Trophoblast cell (in vitro differentiated cells and primary cell): ENCODE measurements around the gene UBAC2.

ENCODE experiments used
- DNase-seq, 2 donors: peaks; one replicate each; pipeline ENCODE4 v3.0.0-alpha.2; 2016
- H2AFZ ChIP-seq: 2 replicates; pipeline ENCODE4 v1.6.1; 2013; ENCODE audit warnings: low read length, moderate library complexity, mild to moderate bottlenecking; ENCODE audit not compliant: insufficient read depth, poor library complexity
- H2AK5ac ChIP-seq: 2 replicates; pipeline ENCODE4 v1.6.1; 2013; ENCODE audit warnings: mild to moderate bottlenecking, low read length
- H2BK120ac ChIP-seq: 2 replicates; pipeline ENCODE4 v1.6.1; 2013; ENCODE audit warnings: low read length, mild to moderate bottlenecking, moderate library complexity; ENCODE audit not compliant: insufficient read depth, poor library complexity
- H2BK12ac ChIP-seq: 2 replicates; pipeline ENCODE4 v1.6.1; 2013; ENCODE audit warnings: mild to moderate bottlenecking, low read length, moderate library complexity
- H2BK5ac ChIP-seq: 2 replicates; pipeline ENCODE4 v1.6.1; 2013; ENCODE audit warnings: low read length, low read depth, moderate library complexity, mild to moderate bottlenecking; ENCODE audit not compliant: poor library complexity
- H3K14ac ChIP-seq: 2 replicates; pipeline ENCODE4 v1.6.1; 2013; ENCODE audit warnings: mild to moderate bottlenecking, low read length
- H3K18ac ChIP-seq: 2 replicates; pipeline ENCODE4 v1.6.1; 2013; ENCODE audit warnings: mild to moderate bottlenecking, low read length
- H3K23ac ChIP-seq: 2 replicates; pipeline ENCODE4 v1.6.1; 2013; ENCODE audit warnings: low read length
- H3K27ac ChIP-seq: 2 replicates; pipeline ENCODE4 v1.5.1; 2013; ENCODE audit warnings: low read depth, mild to moderate bottlenecking, inconsistent platforms, low read length, moderate library complexity
- H3K27me3 ChIP-seq: 2 replicates; pipeline ENCODE4 v1.6.1; 2013; ENCODE audit warnings: inconsistent platforms, mild to moderate bottlenecking, low read length, moderate library complexity; ENCODE audit not compliant: insufficient read depth
- H3K36me3 ChIP-seq, 2 experiments: 1 replicate in 1 of 2; 2 replicates in 1 of 2; pipeline ENCODE4 v1.6.1; 2013; ENCODE audit warnings: low read length in 2 of 2, mild to moderate bottlenecking in 2 of 2, moderate library complexity in 1 of 2; ENCODE audit not compliant: insufficient read depth in 2 of 2, control insufficient read depth in 1 of 2
- H3K4ac ChIP-seq: 2 replicates; pipeline ENCODE4 v1.6.1; 2013; ENCODE audit warnings: low read depth, mild to moderate bottlenecking, low read length, moderate library complexity
- H3K4me1 ChIP-seq, 2 experiments: 1 replicate in 1 of 2; 2 replicates in 1 of 2; pipeline ENCODE4 v1.6.1; 2013; ENCODE audit warnings: low read length in 2 of 2, mild to moderate bottlenecking in 2 of 2, moderate library complexity in 1 of 2; ENCODE audit not compliant: insufficient read depth in 2 of 2, control insufficient read depth in 1 of 2
- H3K4me2 ChIP-seq: 2 replicates; pipeline ENCODE4 v1.6.1; 2013; ENCODE audit warnings: inconsistent platforms, mild to moderate bottlenecking, low read length, moderate library complexity
- H3K4me3 ChIP-seq: 2 replicates; pipeline ENCODE4 v1.5.1; 2013; ENCODE audit warnings: mild to moderate bottlenecking, low read depth, low read length, inconsistent platforms
- H3K79me1 ChIP-seq: one replicate; pipeline ENCODE4 v1.6.1; 2013; ENCODE audit warnings: low read length
- H3K79me2 ChIP-seq: 2 replicates; pipeline ENCODE4 v1.6.1; 2013; ENCODE audit warnings: low read length, mild to moderate bottlenecking; ENCODE audit not compliant: control insufficient read depth, insufficient read depth, poor library complexity
- H3K9ac ChIP-seq: 2 replicates; pipeline ENCODE4 v1.6.1; 2013; ENCODE audit warnings: mild to moderate bottlenecking, low read length
- H3K9me3 ChIP-seq: 2 replicates; pipeline ENCODE4 v1.6.1; 2013; ENCODE audit warnings: low read depth, mild to moderate bottlenecking, control low read depth, inconsistent platforms, low read length; ENCODE audit not compliant: insufficient read depth
- H4K12ac ChIP-seq: 2 replicates; pipeline ENCODE4 v1.6.1; 2013; ENCODE audit warnings: low read depth, mild to moderate bottlenecking, low read length, moderate library complexity
- H4K8ac ChIP-seq: 2 replicates; pipeline ENCODE4 v1.6.1; 2013; ENCODE audit warnings: low read depth, mild to moderate bottlenecking, low read length, moderate library complexity
- H4K91ac ChIP-seq: one replicate; pipeline ENCODE4 v1.6.1; 2013; ENCODE audit warnings: low read depth, mild to moderate bottlenecking, low read length, moderate library complexity
- WGBS: extraction: QIAGEN DNeasy Blood & Tissue Kit; methylation state at CpG from one replicate; pipeline ENCODE4 v1.1.7; 2013; ENCODE audit warnings: missing lambda C conversion rate; ENCODE audit not compliant: insufficient read length, insufficient coverage; ENCODE audit errors: extremely low coverage; 5-methylcytosine and 5-hydroxymethylcytosine counted together

The UBAC2 gene

GRCh38 chr13:99320693-99321481 is 120.2 kb downstream of the UBAC2 start:
- no peak overlapping the region for H3K4me3 ChIP-seq
- H3K18ac ChIP-seq, result no peak overlapping the region
- no peak overlapping the region for H2AFZ ChIP-seq
- no peak overlapping the region for H3K4ac ChIP-seq
- no peak overlapping the region for H2BK5ac ChIP-seq
- no peaks in the 10 kb centered on the region for H3K9me3 ChIP-seq
- H3K23ac ChIP-seq, result no peak overlapping the region
- H2AK5ac ChIP-seq, result no peak overlapping the region
- H4K91ac ChIP-seq, result no peak overlapping the region
- H3K4me1 ChIP-seq, result no peaks in the 10 kb centered on the region
- H3K27me3 ChIP-seq, result no peaks in the 10 kb centered on the region
- no peak overlapping the region for H2BK120ac ChIP-seq
- H3K79me1 ChIP-seq, result no peaks in the 10 kb centered on the region
- H4K12ac ChIP-seq, result no peak overlapping the region
- peak in 1 of 2 donors; percentile 51 for DNase-seq
- WGBS, result no CpG with 5 or more reads among the region's 5 CpGs
- no peak overlapping the region for H2BK12ac ChIP-seq
- no peak overlapping the region for H4K8ac ChIP-seq
- no peak overlapping the region for H3K4me2 ChIP-seq
- H3K27ac ChIP-seq, result no peak overlapping the region
- no peak overlapping the region for H3K9ac ChIP-seq
- no peaks in the 10 kb centered on the region for H3K79me2 ChIP-seq
- peaks cover 8% of the 10 kb centered on the region in 2 experiments for H3K36me3 ChIP-seq
- no peak overlapping the region for H3K14ac ChIP-seq

- Histone ChIP-seq H3K4me1 (no peaks in the 10 kb centered on the region), H3K9me3 (no peaks in the 10 kb centered on the region), H4K91ac (no peak overlapping the region), H3K79me1 (no peaks in the 10 kb centered on the region), H3K36me3 (peaks cover 8% of the 10 kb centered on the region in 2 experiments), H3K27ac (no peak overlapping the region), H3K4me3 (no peak overlapping the region), H2BK12ac (no peak overlapping the region), H2BK5ac (no peak overlapping the region), H2BK120ac (no peak overlapping the region), H2AFZ (no peak overlapping the region), H3K18ac (no peak overlapping the region), H3K79me2 (no peaks in the 10 kb centered on the region), H4K8ac (no peak overlapping the region), H2AK5ac (no peak overlapping the region), H4K12ac (no peak overlapping the region), H3K4me2 (no peak overlapping the region), H3K14ac (no peak overlapping the region), H3K23ac (no peak overlapping the region), H3K27me3 (no peaks in the 10 kb centered on the region), H3K4ac (no peak overlapping the region), H3K9ac (no peak overlapping the region)
- no peak for DNase-seq
Measured at GRCh38 chr13:99321709-99322108, 121.1 kb downstream of the UBAC2 start.

GRCh38 chr13:99322297-99323103 is 121.8 kb downstream of the UBAC2 start:
- peaks cover 8% of the 10 kb centered on the region in 2 experiments for H3K36me3 ChIP-seq
- H3K9me3 ChIP-seq, result no peaks in the 10 kb centered on the region
- H3K9ac ChIP-seq, result no peak overlapping the region
- H2BK12ac ChIP-seq, result no peak overlapping the region
- no peak overlapping the region for H3K4me3 ChIP-seq
- DNase-seq, result peak in 1 of 2 donors; percentile 26
- H2AK5ac ChIP-seq, result no peak overlapping the region
- H3K27me3 ChIP-seq, result no peaks in the 10 kb centered on the region
- H3K4me2 ChIP-seq, result no peak overlapping the region
- H4K12ac ChIP-seq, result no peak overlapping the region
- no peak overlapping the region for H4K91ac ChIP-seq
- H3K18ac ChIP-seq, result no peak overlapping the region
- no peak overlapping the region for H4K8ac ChIP-seq
- no peaks in the 10 kb centered on the region for H3K79me2 ChIP-seq
- no peak overlapping the region for H3K4ac ChIP-seq
- H3K4me1 ChIP-seq, result no peaks in the 10 kb centered on the region
- H3K14ac ChIP-seq, result no peak overlapping the region
- no peak overlapping the region for H3K27ac ChIP-seq
- H3K23ac ChIP-seq, result no peak overlapping the region
- H2BK5ac ChIP-seq, result no peak overlapping the region
- no peak overlapping the region for H2BK120ac ChIP-seq
- WGBS, result no CpG with 5 or more reads among the region's 10 CpGs
- H2AFZ ChIP-seq, result no peak overlapping the region
- H3K79me1 ChIP-seq, result no peaks in the 10 kb centered on the region

- no peaks in the 10 kb centered on the region for H3K27me3 ChIP-seq
- no peaks in the 10 kb centered on the region for H3K4me1 ChIP-seq
- no peak overlapping the region for H2BK12ac ChIP-seq
- no peak overlapping the region for H3K9ac ChIP-seq
- H3K9me3 ChIP-seq, result no peaks in the 10 kb centered on the region
- no peak overlapping the region for H3K4me2 ChIP-seq
- no peak overlapping the region for H3K23ac ChIP-seq
- no peak overlapping the region for H3K18ac ChIP-seq
- no peak for DNase-seq
- no peaks in the 10 kb centered on the region for H3K79me1 ChIP-seq
- H4K8ac ChIP-seq, result no peak overlapping the region
- peaks cover 6 to 8% of the 10 kb centered on the region in 2 experiments for H3K36me3 ChIP-seq
- H4K91ac ChIP-seq, result no peak overlapping the region
- H2AK5ac ChIP-seq, result no peak overlapping the region
- no peaks in the 10 kb centered on the region for H3K79me2 ChIP-seq
- H3K14ac ChIP-seq, result no peak overlapping the region
- H2BK5ac ChIP-seq, result no peak overlapping the region
- H2AFZ ChIP-seq, result no peak overlapping the region
- H3K4ac ChIP-seq, result no peak overlapping the region
- no CpG with 5 or more reads among the region's 3 CpGs for WGBS
- no peak overlapping the region for H2BK120ac ChIP-seq
- H4K12ac ChIP-seq, result no peak overlapping the region
- no peak overlapping the region for H3K4me3 ChIP-seq
- H3K27ac ChIP-seq, result no peak overlapping the region
Measured at GRCh38 chr13:99323488-99323887, 122.8 kb downstream of the UBAC2 start.
